ENCODE results near the gene ABCF1. TPM values are rescaled to one million over a fixed set of nuclear protein-coding genes. Genes with fewer than 3 reads are reported as not detected.
A peak's percentile ranks its signal among the peaks of the same experiment; 100 is the strongest.

The ABCF1 gene
- total and polyA plus RNA-seq, 4 donors, result 26.4 to 60.6 (median 50.2) TPM

- Histone ChIP-seq H3K4me3 (ENCODE audit: low read depth, low read length) (no peak overlapping the region), H3K36me3 (ENCODE audit: control insufficient read depth, insufficient read depth, low read length) (peaks cover 58% of the 10 kb centered on the region), H3K9me3 (ENCODE audit: control insufficient read depth, insufficient read depth, low read length) (no peaks in the 10 kb centered on the region), H3K27me3 (ENCODE audit: control insufficient read depth, insufficient read depth, low read length) (no peaks in the 10 kb centered on the region), H3K27ac (ENCODE audit: low read depth, low read length) (no peak overlapping the region), H3K4me1 (ENCODE audit: control insufficient read depth, insufficient read depth, low read length) (no peaks in the 10 kb centered on the region)
- DNase-seq (ENCODE audit: low read depth in 4 of 6, low spot score in 6 of 6), result no peak
- WGBS (ENCODE audit: insufficient coverage), result 81% methylated on average over 8 of the region's 12 CpGs
Measured at GRCh38 chr6:30598912-30599624, 27.8 kb downstream of the ABCF1 start.

DNA sequence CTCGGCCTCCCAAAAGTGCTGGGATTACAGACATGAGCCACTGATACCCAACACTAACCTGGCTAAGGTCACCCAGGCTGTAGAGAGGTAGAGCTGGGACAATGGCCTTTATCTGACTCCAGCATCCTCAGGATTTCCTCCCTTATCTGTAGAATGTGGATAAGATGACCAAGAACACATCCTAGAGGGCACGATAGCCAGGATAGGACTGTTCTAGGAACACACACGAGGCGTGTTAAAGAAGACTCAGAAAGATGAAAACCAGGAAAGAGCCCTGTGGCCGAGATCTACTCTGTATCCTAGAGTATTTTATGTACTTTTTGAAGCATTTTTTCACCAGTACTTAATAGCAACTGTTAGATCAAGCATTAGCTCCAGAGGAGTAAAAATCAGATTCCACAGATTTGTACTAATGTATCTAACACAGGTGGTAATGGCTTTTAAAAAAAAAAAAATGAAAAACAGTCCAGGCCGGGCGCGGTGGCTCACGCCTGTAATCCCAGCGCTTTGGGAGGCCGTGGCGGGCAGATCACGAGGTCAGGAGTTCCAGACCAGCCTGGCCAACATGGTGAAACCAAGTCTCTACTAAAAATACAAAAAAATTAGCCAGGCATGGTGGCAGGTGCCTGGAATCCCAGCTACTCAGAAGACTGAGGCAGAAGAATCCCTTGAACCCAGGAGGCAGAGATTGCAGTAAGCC lies 28.5 kb downstream of the ABCF1 start:
- Histone ChIP-seq H3K9me3 (ENCODE audit: control insufficient read depth, insufficient read depth, low read length) (no peaks in the 10 kb centered on the region), H3K27ac (ENCODE audit: low read depth, low read length) (no peak overlapping the region), H3K4me1 (ENCODE audit: control insufficient read depth, insufficient read depth, low read length) (no peaks in the 10 kb centered on the region), H3K36me3 (ENCODE audit: control insufficient read depth, insufficient read depth, low read length) (peaks cover 59% of the 10 kb centered on the region), H3K4me3 (ENCODE audit: low read depth, low read length) (no peak overlapping the region), H3K27me3 (ENCODE audit: control insufficient read depth, insufficient read depth, low read length) (no peaks in the 10 kb centered on the region)
- DNase-seq (ENCODE audit: low read depth in 4 of 6, low spot score in 6 of 6), result no peak
- 92% methylated on average over 9 of the region's 13 CpGs for WGBS (ENCODE audit: insufficient coverage)

GRCh38 chr6:30600451-30600961 lies 29.3 kb downstream of the ABCF1 start:
- 84% methylated on average over 10 of the region's 10 CpGs for WGBS (ENCODE audit: insufficient coverage)
- Histone ChIP-seq H3K36me3 (ENCODE audit: control insufficient read depth, insufficient read depth, low read length) (peaks cover 61% of the 10 kb centered on the region), H3K27me3 (ENCODE audit: control insufficient read depth, insufficient read depth, low read length) (no peaks in the 10 kb centered on the region), H3K9me3 (ENCODE audit: control insufficient read depth, insufficient read depth, low read length) (no peaks in the 10 kb centered on the region), H3K27ac (ENCODE audit: low read depth, low read length) (no peak overlapping the region), H3K4me3 (ENCODE audit: low read depth, low read length) (no peak overlapping the region), H3K4me1 (ENCODE audit: control insufficient read depth, insufficient read depth, low read length) (no peaks in the 10 kb centered on the region)
- DNase-seq (ENCODE audit: low read depth in 4 of 6, low spot score in 6 of 6), result peak in 1 of 6 donors; percentile 40

DNA sequence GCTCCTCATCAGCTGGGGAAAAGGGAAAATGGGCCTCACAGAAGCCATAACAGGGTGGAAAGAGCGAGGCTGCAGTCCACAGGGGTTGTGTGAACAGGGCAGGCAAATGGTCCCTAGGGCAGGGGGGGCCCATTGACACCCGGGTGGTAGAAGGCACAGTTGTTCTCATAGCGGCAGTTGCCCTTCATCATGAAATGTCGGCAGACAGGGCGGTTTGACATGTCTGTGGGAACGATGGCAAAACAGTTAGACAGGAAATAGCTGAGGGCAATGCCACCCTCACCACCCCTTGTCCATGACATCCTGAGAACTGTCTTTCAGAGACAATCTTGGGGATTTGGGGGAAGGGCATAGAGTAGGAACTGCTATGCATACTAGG lies 30.2 kb downstream of the ABCF1 start:
- peaks cover 70% of the 10 kb centered on the region for H3K36me3 ChIP-seq (ENCODE audit: control insufficient read depth, insufficient read depth, low read length)
- no peak for DNase-seq (ENCODE audit: low read depth in 4 of 6, low spot score in 6 of 6)
- H3K4me3 ChIP-seq (ENCODE audit: low read depth, low read length), result no peak overlapping the region
- H3K4me1 ChIP-seq (ENCODE audit: control insufficient read depth, insufficient read depth, low read length), result no peaks in the 10 kb centered on the region
- 81% methylated on average over 6 of the region's 6 CpGs for WGBS (ENCODE audit: insufficient coverage)
- H3K27me3 ChIP-seq (ENCODE audit: control insufficient read depth, insufficient read depth, low read length), result no peaks in the 10 kb centered on the region
- H3K27ac ChIP-seq (ENCODE audit: low read depth, low read length), result no peak overlapping the region
- no peaks in the 10 kb centered on the region for H3K9me3 ChIP-seq (ENCODE audit: control insufficient read depth, insufficient read depth, low read length)

- 95% methylated on average over 23 of the region's 39 CpGs for WGBS (ENCODE audit: insufficient coverage)
- no peaks in the 10 kb centered on the region for H3K9me3 ChIP-seq (ENCODE audit: control insufficient read depth, insufficient read depth, low read length)
- no peak overlapping the region for H3K4me3 ChIP-seq (ENCODE audit: low read depth, low read length)
- H3K36me3 ChIP-seq (ENCODE audit: control insufficient read depth, insufficient read depth, low read length), result peaks cover 74% of the 10 kb centered on the region
- no peak overlapping the region for H3K27ac ChIP-seq (ENCODE audit: low read depth, low read length)
- H3K27me3 ChIP-seq (ENCODE audit: control insufficient read depth, insufficient read depth, low read length), result no peaks in the 10 kb centered on the region
- no peaks in the 10 kb centered on the region for H3K4me1 ChIP-seq (ENCODE audit: control insufficient read depth, insufficient read depth, low read length)
- DNase-seq (ENCODE audit: low read depth in 4 of 6, low spot score in 6 of 6), result no peak
Measured at GRCh38 chr6:30601815-30602641, 30.8 kb downstream of the ABCF1 start.

- no peaks in the 10 kb centered on the region for H3K27me3 ChIP-seq (ENCODE audit: control insufficient read depth, insufficient read depth, low read length)
- H3K36me3 ChIP-seq (ENCODE audit: control insufficient read depth, insufficient read depth, low read length), result peaks cover 85% of the 10 kb centered on the region
- no peak overlapping the region for H3K4me3 ChIP-seq (ENCODE audit: low read depth, low read length)
- 96% methylated on average over 13 of the region's 13 CpGs for WGBS (ENCODE audit: insufficient coverage)
- H3K9me3 ChIP-seq (ENCODE audit: control insufficient read depth, insufficient read depth, low read length), result no peaks in the 10 kb centered on the region
- H3K27ac ChIP-seq (ENCODE audit: low read depth, low read length), result no peak overlapping the region
- DNase-seq (ENCODE audit: low read depth in 4 of 6, low spot score in 6 of 6), result no peak
- H3K4me1 ChIP-seq (ENCODE audit: control insufficient read depth, insufficient read depth, low read length), result no peaks in the 10 kb centered on the region
Measured at GRCh38 chr6:30603961-30604360, 32.7 kb downstream of the ABCF1 start.

GRCh38 chr6:30610065-30610464 lies 38.8 kb downstream of the ABCF1 start:
- no peak overlapping the region for H3K27ac ChIP-seq (ENCODE audit: low read depth, low read length)
- peaks cover 3% of the 10 kb centered on the region for H3K4me1 ChIP-seq (ENCODE audit: control insufficient read depth, insufficient read depth, low read length)
- no CpG with 5 or more reads among the region's 4 CpGs for WGBS (ENCODE audit: insufficient coverage)
- peaks cover 36% of the 10 kb centered on the region for H3K36me3 ChIP-seq (ENCODE audit: control insufficient read depth, insufficient read depth, low read length)
- H3K9me3 ChIP-seq (ENCODE audit: control insufficient read depth, insufficient read depth, low read length), result no peaks in the 10 kb centered on the region
- H3K27me3 ChIP-seq (ENCODE audit: control insufficient read depth, insufficient read depth, low read length), result no peaks in the 10 kb centered on the region
- H3K4me3 ChIP-seq (ENCODE audit: low read depth, low read length), result no peak overlapping the region
- DNase-seq (ENCODE audit: low read depth in 4 of 6, low spot score in 6 of 6), result no peak

DNA sequence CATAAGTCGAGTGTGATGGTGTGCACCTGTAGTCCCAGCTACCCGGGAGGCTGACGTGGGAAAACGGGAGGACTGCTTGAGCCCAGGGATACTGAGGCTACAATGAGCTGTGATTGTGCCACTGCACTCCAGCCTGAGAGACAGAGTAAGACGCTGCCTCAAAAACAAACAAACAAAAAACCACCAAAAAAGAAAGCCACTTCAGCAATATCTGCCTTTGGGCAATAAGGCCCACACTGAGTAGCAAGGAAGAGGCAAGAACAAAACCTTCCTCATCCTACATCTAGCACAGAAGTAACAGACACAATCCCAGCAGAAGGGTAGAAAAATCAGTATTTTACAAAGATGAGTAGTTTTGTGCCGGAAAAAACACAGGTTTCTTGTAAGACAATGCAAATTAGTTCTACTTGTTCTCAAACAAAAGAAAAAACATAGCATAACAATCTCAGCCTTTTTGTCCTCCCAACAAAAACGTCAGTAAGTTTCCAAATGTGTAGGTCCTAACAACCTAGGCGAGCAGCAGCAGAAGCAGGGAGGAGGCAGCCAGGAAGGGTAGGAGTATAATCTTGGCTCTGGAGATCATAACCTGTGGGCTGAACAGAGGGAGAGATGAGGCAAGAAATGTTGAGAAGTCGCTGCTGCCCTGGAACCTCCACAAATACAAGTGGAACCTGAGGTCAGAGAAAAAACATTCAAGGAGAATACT lies 40.1 kb downstream of the ABCF1 start:
- no peaks in the 10 kb centered on the region for H3K9me3 ChIP-seq (ENCODE audit: control insufficient read depth, insufficient read depth, low read length)
- H3K27me3 ChIP-seq (ENCODE audit: control insufficient read depth, insufficient read depth, low read length), result no peaks in the 10 kb centered on the region
- no peak overlapping the region for H3K27ac ChIP-seq (ENCODE audit: low read depth, low read length)
- peaks cover 24% of the 10 kb centered on the region for H3K36me3 ChIP-seq (ENCODE audit: control insufficient read depth, insufficient read depth, low read length)
- H3K4me1 ChIP-seq (ENCODE audit: control insufficient read depth, insufficient read depth, low read length), result peaks cover 3% of the 10 kb centered on the region
- DNase-seq (ENCODE audit: low read depth in 4 of 6, low spot score in 6 of 6), result no peak
- 86% methylated on average over 5 of the region's 9 CpGs for WGBS (ENCODE audit: insufficient coverage)
- no peak overlapping the region for H3K4me3 ChIP-seq (ENCODE audit: low read depth, low read length)

DNA sequence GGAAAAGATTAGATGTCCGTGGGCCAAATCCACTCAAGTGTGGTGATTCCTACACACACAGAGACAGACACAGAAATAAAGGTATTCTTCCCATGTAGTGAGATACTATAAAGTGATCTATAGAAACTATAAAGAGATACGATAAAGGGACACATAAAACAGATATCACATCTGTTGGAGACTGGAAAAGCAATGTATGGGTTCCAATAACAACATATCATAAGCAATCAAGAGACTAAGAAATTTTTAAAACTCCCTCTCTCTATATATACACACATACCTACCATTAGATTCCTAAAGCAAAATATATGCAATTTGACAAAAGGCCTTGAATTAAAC lies 40.6 kb downstream of the ABCF1 start:
- Histone ChIP-seq H3K36me3 (ENCODE audit: control insufficient read depth, insufficient read depth, low read length) (peaks cover 24% of the 10 kb centered on the region), H3K4me1 (ENCODE audit: control insufficient read depth, insufficient read depth, low read length) (peaks cover 3% of the 10 kb centered on the region), H3K27ac (ENCODE audit: low read depth, low read length) (no peak overlapping the region), H3K4me3 (ENCODE audit: low read depth, low read length) (no peak overlapping the region), H3K9me3 (ENCODE audit: control insufficient read depth, insufficient read depth, low read length) (no peaks in the 10 kb centered on the region), H3K27me3 (ENCODE audit: control insufficient read depth, insufficient read depth, low read length) (no peaks in the 10 kb centered on the region)
- whole genome bisulfite sequencing (ENCODE audit: insufficient coverage), result no CpG with 5 or more reads among the region's 2 CpGs
- DNase-seq (ENCODE audit: low read depth in 4 of 6, low spot score in 6 of 6), result no peak

Measured in spinal cord (tissue), 10 donors.